Loucy (cell line): ENCODE results near the gene ZNF474.

Experiments
- H2AFZ ChIP-seq: fragments of 200-600 bp; sonication (generic); 2 replicates; pipeline ENCODE4 v1.6.0; 2016; ENCODE audit warnings: antibody characterized with exemption, mild to moderate bottlenecking, low read length, moderate library complexity
- H3F3A ChIP-seq: fragments of 200-600 bp; 2 replicates; pipeline ENCODE4 v1.6.0; 2016; ENCODE audit warnings: antibody characterized with exemption, low read depth, mild to moderate bottlenecking
- H3K27me3 ChIP-seq: fragments of 200-600 bp; sonication (generic); 2 replicates; pipeline ENCODE4 v1.6.1; 2014; ENCODE audit warnings: low read length, mild to moderate bottlenecking; ENCODE audit not compliant: insufficient read depth, poor library complexity, severe bottlenecking
- H3K36me3 ChIP-seq: fragments of 200-600 bp; sonication (generic); 2 replicates; pipeline ENCODE4 v1.6.1; 2016; ENCODE audit warnings: low read length; ENCODE audit not compliant: insufficient read depth
- H3K4me1 ChIP-seq: fragments of 200-600 bp; sonication (generic); 2 replicates; pipeline ENCODE4 v1.5.1; 2014; ENCODE audit warnings: low read length, mild to moderate bottlenecking; ENCODE audit not compliant: insufficient read depth, poor library complexity, severe bottlenecking
- H3K4me2 ChIP-seq: fragments of 200-600 bp; sonication (generic); 2 replicates; pipeline ENCODE4 v1.6.0; 2014; ENCODE audit warnings: antibody characterized with exemption, low read length, low read depth, mild to moderate bottlenecking; ENCODE audit not compliant: poor library complexity, severe bottlenecking
- H3K4me3 ChIP-seq: fragments of 200-600 bp; sonication (generic); 2 replicates; pipeline ENCODE4 v1.5.1; 2014; ENCODE audit warnings: low read length, mild to moderate bottlenecking, mixed read lengths; ENCODE audit not compliant: poor library complexity, severe bottlenecking
- H3K79me2 ChIP-seq: fragments of 200-600 bp; sonication (generic); 2 replicates; pipeline ENCODE4 v1.6.1; 2014; ENCODE audit warnings: low read length; ENCODE audit not compliant: insufficient read depth
- H3K9ac ChIP-seq: fragments of 200-600 bp; sonication (generic); 2 replicates; pipeline ENCODE4 v1.6.0; 2014; ENCODE audit warnings: mild to moderate bottlenecking, low read depth, low read length, moderate library complexity; ENCODE audit not compliant: poor library complexity, severe bottlenecking
- H3K9me2 ChIP-seq: fragments of 200-600 bp; sonication (generic); replicated peaks from 2 replicates; pipeline ENCODE4 v1.6.1; 2016; ENCODE audit warnings: low read depth, low read length, mixed read lengths
- H3K9me3 ChIP-seq: fragments of 200-600 bp; sonication (generic); 2 replicates; pipeline ENCODE4 v1.6.1; 2014; ENCODE audit warnings: mild to moderate bottlenecking, antibody characterized with exemption, low read length, low read depth; ENCODE audit not compliant: insufficient read depth
- H4K20me1 ChIP-seq: fragments of 200-600 bp; sonication (generic); 2 replicates; pipeline ENCODE4 v1.6.0; 2014; ENCODE audit warnings: antibody characterized with exemption, low read length, mild to moderate bottlenecking; ENCODE audit not compliant: insufficient read depth, poor library complexity, severe bottlenecking
- EZH2phosphoT487 ChIP-seq: fragments of 200-600 bp; IDR thresholded peaks from 2 replicates; pipeline ENCODE4 v1.6.1; 2018; ENCODE audit warnings: antibody characterized with exemption, mild to moderate bottlenecking, moderate library complexity, borderline replicate concordance
- TF ChIP-seq, protein P1 (sequence below): fragments of 200-600 bp; sonication (generic); conservative IDR thresholded peaks from 2 replicates; pipeline ENCODE4 v1.5.1; 2014; ENCODE audit warnings: mild to moderate bottlenecking, antibody characterized with exemption, low read length

The ZNF474 gene

DNA sequence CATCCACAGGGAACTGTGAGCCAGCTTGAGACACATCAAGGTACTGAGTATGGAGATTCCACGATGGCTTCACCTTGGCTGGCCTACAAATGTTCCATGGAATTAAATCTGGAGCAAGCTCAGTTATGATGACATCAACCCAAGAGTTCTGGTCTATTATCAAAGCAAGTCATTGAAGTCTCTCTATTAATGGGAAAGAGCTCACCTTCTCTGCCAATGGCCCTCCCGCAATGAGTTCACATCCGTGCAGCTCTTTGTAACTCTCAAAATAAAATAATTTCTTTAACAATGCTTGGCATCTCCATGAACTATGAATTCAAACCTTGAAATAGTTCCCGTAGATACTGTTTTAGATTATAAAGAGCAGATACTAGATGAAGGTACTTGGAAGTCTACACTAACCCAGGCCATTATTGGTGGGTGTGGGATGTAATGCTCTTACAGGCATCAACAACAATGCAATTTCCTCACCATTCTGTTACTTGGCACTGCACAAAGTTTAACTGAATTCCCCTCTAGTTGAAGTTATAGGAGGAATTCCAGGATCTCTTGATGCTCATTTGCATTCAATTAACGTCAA is 55.4 kb downstream of the ZNF474 start:
- TF ChIP-seq EZH2phosphoT487: no peak
- TF ChIP-seq, protein P1, sequence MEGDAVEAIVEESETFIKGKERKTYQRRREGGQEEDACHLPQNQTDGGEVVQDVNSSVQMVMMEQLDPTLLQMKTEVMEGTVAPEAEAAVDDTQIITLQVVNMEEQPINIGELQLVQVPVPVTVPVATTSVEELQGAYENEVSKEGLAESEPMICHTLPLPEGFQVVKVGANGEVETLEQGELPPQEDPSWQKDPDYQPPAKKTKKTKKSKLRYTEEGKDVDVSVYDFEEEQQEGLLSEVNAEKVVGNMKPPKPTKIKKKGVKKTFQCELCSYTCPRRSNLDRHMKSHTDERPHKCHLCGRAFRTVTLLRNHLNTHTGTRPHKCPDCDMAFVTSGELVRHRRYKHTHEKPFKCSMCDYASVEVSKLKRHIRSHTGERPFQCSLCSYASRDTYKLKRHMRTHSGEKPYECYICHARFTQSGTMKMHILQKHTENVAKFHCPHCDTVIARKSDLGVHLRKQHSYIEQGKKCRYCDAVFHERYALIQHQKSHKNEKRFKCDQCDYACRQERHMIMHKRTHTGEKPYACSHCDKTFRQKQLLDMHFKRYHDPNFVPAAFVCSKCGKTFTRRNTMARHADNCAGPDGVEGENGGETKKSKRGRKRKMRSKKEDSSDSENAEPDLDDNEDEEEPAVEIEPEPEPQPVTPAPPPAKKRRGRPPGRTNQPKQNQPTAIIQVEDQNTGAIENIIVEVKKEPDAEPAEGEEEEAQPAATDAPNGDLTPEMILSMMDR: no peak
- no peaks in the 10 kb centered on the region for H3K79me2 ChIP-seq
- H3K4me3 ChIP-seq: no peak overlapping the region
- no peaks in the 10 kb centered on the region for H3K36me3 ChIP-seq
- no peaks in the 10 kb centered on the region for H3K9me3 ChIP-seq
- H4K20me1 ChIP-seq: no peaks in the 10 kb centered on the region
- H3K27me3 ChIP-seq: no peaks in the 10 kb centered on the region
- no peaks in the 10 kb centered on the region for H3F3A ChIP-seq
- H2AFZ ChIP-seq: no peak overlapping the region
- no peak overlapping the region for H3K4me2 ChIP-seq
- no peaks in the 10 kb centered on the region for H3K4me1 ChIP-seq
- no peak overlapping the region for H3K9ac ChIP-seq
- H3K9me2 ChIP-seq: no peaks in the 10 kb centered on the region

GRCh38 chr5:122187426-122187825 is 58.1 kb downstream of the ZNF474 start:
- Histone ChIP-seq H3K27me3 (no peaks in the 10 kb centered on the region), H3K36me3 (no peaks in the 10 kb centered on the region), H3F3A (no peaks in the 10 kb centered on the region), H3K9me3 (no peaks in the 10 kb centered on the region), H3K4me1 (no peaks in the 10 kb centered on the region), H4K20me1 (no peaks in the 10 kb centered on the region), H3K79me2 (no peaks in the 10 kb centered on the region), H2AFZ (no peak overlapping the region), H3K9ac (no peak overlapping the region), H3K4me2 (no peak overlapping the region), H3K4me3 (no peak overlapping the region), H3K9me2 (no peaks in the 10 kb centered on the region)
- TF ChIP-seq, protein P1: no peak
- TF ChIP-seq EZH2phosphoT487: no peak

- Histone ChIP-seq H3K4me1 (no peaks in the 10 kb centered on the region), H3F3A (no peaks in the 10 kb centered on the region), H3K9me3 (no peaks in the 10 kb centered on the region), H4K20me1 (no peaks in the 10 kb centered on the region), H3K9ac (no peak overlapping the region), H2AFZ (no peak overlapping the region), H3K79me2 (no peaks in the 10 kb centered on the region), H3K4me2 (no peak overlapping the region), H3K9me2 (no peaks in the 10 kb centered on the region), H3K36me3 (no peaks in the 10 kb centered on the region), H3K4me3 (no peak overlapping the region), H3K27me3 (no peaks in the 10 kb centered on the region)
- TF ChIP-seq EZH2phosphoT487: no peak
- TF ChIP-seq, protein P1: no peak
Observed at GRCh38 chr5:122190156-122190555, 60.8 kb downstream of the ZNF474 start.
